H1 (cell line): Measurements from ENCODE around the gene FIGNL2. TPM values are rescaled to one million over a fixed set of nuclear protein-coding genes. Genes with fewer than 3 reads are reported as not detected.

Experiments used
- ATF3 ChIP-seq: IDR thresholded peaks from 2 replicates; pipeline ENCODE4 v1.6.1; 2011; ENCODE audit warnings: low read depth, mild to moderate bottlenecking, low read length; ENCODE audit not compliant: insufficient read depth
- CHD2 ChIP-seq: IDR thresholded peaks from 2 replicates; pipeline ENCODE4 v1.6.1; 2012; ENCODE audit warnings: low read length, improper control_type of control experiment
- CREB1 ChIP-seq: IDR thresholded peaks from 2 replicates; pipeline ENCODE4 v1.6.1; 2012; ENCODE audit warnings: inconsistent platforms
- HDAC2 ChIP-seq, 2 experiments: fragments of 300-600 bp in 1 of 2; sonication (generic) in 1 of 2; IDR thresholded peaks; 2 replicates each; pipeline ENCODE4 v1.6.1; 2011 to 2012; ENCODE audit warnings: low read depth in 2 of 2, low read length in 2 of 2, mild to moderate bottlenecking in 2 of 2, moderate library complexity in 2 of 2, borderline replicate concordance in 1 of 2, inconsistent platforms in 1 of 2
- JUND ChIP-seq: IDR thresholded peaks from 2 replicates; pipeline ENCODE4 v1.6.1; 2011; ENCODE audit warnings: mild to moderate bottlenecking, improper control_type of control experiment, low read length
- KDM1A ChIP-seq: fragments of 200-600, 300-600 bp; sonication (generic); IDR thresholded peaks from 2 replicates; pipeline ENCODE4 v1.7.1; 2016; ENCODE audit warnings: mild to moderate bottlenecking, low read length, borderline replicate concordance
- NRF1 ChIP-seq: IDR thresholded peaks from 2 replicates; pipeline ENCODE4 v1.6.1; 2011; ENCODE audit warnings: mild to moderate bottlenecking, low read depth, low read length, improper control_type of control experiment
- POLR2AphosphoS5 ChIP-seq: IDR thresholded peaks from 2 replicates; pipeline ENCODE4 v1.6.1; 2011; ENCODE audit warnings: low read depth, low read length
- POU5F1 ChIP-seq: IDR thresholded peaks from 2 replicates; pipeline ENCODE4 v1.6.1; 2011; ENCODE audit warnings: low read depth, mild to moderate bottlenecking, low read length, moderate library complexity
- RAD21 ChIP-seq, 2 experiments: IDR thresholded peaks in 1 of 2; conservative IDR thresholded peaks in 1 of 2; 2 replicates each; pipeline ENCODE4 v1.6.1; 2011; ENCODE audit warnings: low read depth in 2 of 2, low read length in 2 of 2, improper control_type of control experiment in 1 of 2, inconsistent platforms in 1 of 2, mild to moderate bottlenecking in 1 of 2, moderate library complexity in 1 of 2
- SAP30 ChIP-seq: fragments of 300-600 bp; sonication (generic); IDR thresholded peaks from 2 replicates; pipeline ENCODE4 v1.7.1; 2012; ENCODE audit warnings: low read length, moderate library complexity, mild to moderate bottlenecking, inconsistent platforms; ENCODE audit not compliant: insufficient read depth, insufficient replicate concordance
- SP2 ChIP-seq: IDR thresholded peaks from 2 replicates; pipeline ENCODE4 v1.6.1; 2012; ENCODE audit warnings: mild to moderate bottlenecking, low read length, inconsistent platforms
- TBP ChIP-seq: IDR thresholded peaks from 2 replicates; pipeline ENCODE4 v1.6.1; 2011; ENCODE audit warnings: low read depth, low read length, improper control_type of control experiment
- YY1 ChIP-seq: IDR thresholded peaks from 2 replicates; pipeline ENCODE4 v1.6.1; 2011; ENCODE audit warnings: low read depth, mild to moderate bottlenecking, low read length
- ZNF274 ChIP-seq: IDR thresholded peaks from 2 replicates; pipeline ENCODE4 v1.7.0; 2012; ENCODE audit warnings: low read length, borderline replicate concordance; ENCODE audit errors: extremely low read depth
- polyA plus RNA-seq, 7 experiments: library from polyadenylated mRNA; depleted of rRNA in 3 of 7; stranded (reverse) in 5 of 7; unstranded in 2 of 7; fragments of >200 nt in 5 of 7; fragments of 200-250 nt in 2 of 7; gene quantifications; 1 replicate in 5 of 7; 2 replicates in 1 of 7; 4 replicates in 1 of 7; pipeline versions ENCODE4 v1.2.1 to v1.2.3, GENCODE V29; 2011 to 2013; ENCODE audit warnings: missing spikeins in 2 of 7, mixed read lengths in 2 of 7
- total RNA-seq: library from RNA; stranded (reverse); fragmentation: NEBNext Ultra II Directional; extraction: Animal tissue kit (Norgen Biotek cat#: 25700); gene quantifications from 2 replicates; pipeline ENCODE4 v1.2.1, GENCODE V29; 2021
- TF ChIP-seq, protein P1 (sequence below): IDR thresholded peaks from 2 replicates; pipeline ENCODE4 v1.6.1; 2012; ENCODE audit warnings: inconsistent platforms

Gene FIGNL2
- total and polyA plus RNA-seq, 2 of the 8 experiments (the other 6 are each of a cell fraction or from before 2014, with no cell fraction given) = 6.5 to 7.1 TPM

DNA sequence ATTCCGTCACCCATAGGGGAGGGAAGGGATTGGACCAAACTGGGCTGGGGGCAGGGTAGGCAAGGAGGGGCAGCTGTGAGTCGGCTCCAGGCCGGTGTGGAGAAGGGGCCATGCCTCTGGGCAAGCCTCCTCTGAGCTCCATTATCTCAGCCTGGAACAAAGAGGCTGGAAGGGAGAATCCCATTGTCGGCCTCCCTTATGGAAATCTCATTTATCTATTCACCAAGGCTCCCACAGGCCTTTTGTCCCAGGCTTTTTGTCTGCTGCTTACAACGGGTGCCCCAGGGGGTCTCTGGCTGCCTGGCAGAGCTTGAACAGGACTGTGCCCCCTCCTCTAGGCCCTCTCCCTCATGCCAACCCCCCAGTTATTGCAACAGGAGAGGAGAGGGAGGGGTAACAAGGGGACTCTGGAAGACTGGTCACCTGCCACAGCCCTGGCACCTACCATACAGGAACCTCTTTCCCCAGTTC is 19.5 kb downstream of the FIGNL2 start (continued):
- TF ChIP-seq NRF1 (no peak), CREB1 (no peak), RAD21 (IDR thresholded peaks at IDR 0.05 in 1 of 2, conservative IDR thresholded peaks at IDR 0.05 in 1 of 2; ENCODE audit: low read depth in 2 of 2, low read length in 2 of 2) (no peak; a peak in 1 of 4 replicates), ATF3 (no peak), KDM1A (peak; percentile 58; the same call in 1 of the 2 replicates), POU5F1 (no peak), HDAC2 (IDR thresholded peaks at IDR 0.05; ENCODE audit: borderline replicate concordance in 1 of 2, low read depth in 2 of 2, low read length in 2 of 2) (0 out of 4 replicates have a peak, but pooled peaks of 1 of the 2 experiments have one; percentile 12), POLR2AphosphoS5 (no peak), CHD2 (no peak), SP2 (no peak), TBP (peak; percentile 51; the same call in 1 of the 2 replicates), JUND (peak; percentile 31; the same call in 1 of the 2 replicates), ZNF274 (no peak), SAP30 (no peak), YY1 (peak; percentile 69)
- TF ChIP-seq, protein P1, sequence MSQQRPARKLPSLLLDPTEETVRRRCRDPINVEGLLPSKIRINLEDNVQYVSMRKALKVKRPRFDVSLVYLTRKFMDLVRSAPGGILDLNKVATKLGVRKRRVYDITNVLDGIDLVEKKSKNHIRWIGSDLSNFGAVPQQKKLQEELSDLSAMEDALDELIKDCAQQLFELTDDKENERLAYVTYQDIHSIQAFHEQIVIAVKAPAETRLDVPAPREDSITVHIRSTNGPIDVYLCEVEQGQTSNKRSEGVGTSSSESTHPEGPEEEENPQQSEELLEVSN = no peak
- TF ChIP-seq, all 59 proteins: peak for 6
